Esophagus (tissue), 2 donors: Measurements from ENCODE around the gene GNAL. TPM values are rescaled to one million over a fixed set of nuclear protein-coding genes. Genes with fewer than 3 reads are reported as not detected.

ENCODE experiments used
- H3K27ac ChIP-seq, 2 donors: one replicate each; pipeline ENCODE4 v1.5.1; 2013; ENCODE audit warnings: low read depth in 2 of 2, mild to moderate bottlenecking in 2 of 2, inconsistent platforms in 1 of 2, low read length in 1 of 2, moderate library complexity in 1 of 2
- H3K27me3 ChIP-seq, 2 donors: one replicate each; pipeline ENCODE4 v1.6.1; 2013; ENCODE audit warnings: low read length in 2 of 2, control low read depth in 1 of 2, mild to moderate bottlenecking in 1 of 2; ENCODE audit not compliant: insufficient read depth in 2 of 2, control insufficient read depth in 1 of 2
- H3K36me3 ChIP-seq, 2 donors: one replicate each; pipeline ENCODE4 v1.6.1; 2013; ENCODE audit warnings: low read length in 1 of 2; ENCODE audit not compliant: control insufficient read depth in 2 of 2, insufficient read depth in 2 of 2
- H3K4me1 ChIP-seq, 2 donors: one replicate each; pipeline ENCODE4 v1.6.1; 2013; ENCODE audit warnings: low read length in 1 of 2; ENCODE audit not compliant: control insufficient read depth in 2 of 2, insufficient read depth in 2 of 2
- H3K4me3 ChIP-seq, 2 donors: one replicate each; pipeline ENCODE4 v1.5.1; 2013; ENCODE audit warnings: low read length in 2 of 2, mild to moderate bottlenecking in 2 of 2, low read depth in 1 of 2, moderate library complexity in 1 of 2
- H3K9me3 ChIP-seq, 2 donors: one replicate each; pipeline ENCODE4 v1.6.1; 2013; ENCODE audit warnings: mild to moderate bottlenecking in 2 of 2, low read depth in 1 of 2, low read length in 1 of 2, moderate library complexity in 1 of 2; ENCODE audit not compliant: control insufficient read depth in 2 of 2, insufficient read depth in 1 of 2
- WGBS, 2 donors: extraction: QIAGEN DNeasy Blood & Tissue Kit; methylation state at CpG; one replicate each; pipeline ENCODE4 v1.1.7; 2013; 5-methylcytosine and 5-hydroxymethylcytosine counted together
- polyA plus RNA-seq, 2 donors: library from polyadenylated mRNA; stranded (reverse); fragments of 200-250 nt; gene quantifications; one replicate each; pipeline ENCODE4 v1.2.3, GENCODE V29; 2013
- donor health status: healthy with polysubstance abuse.
- donor health status: Bipolar disorder and iron deficiency.

Gene GNAL
- polyA plus RNA-seq, 2 donors: 1.6 to 2.1 TPM

DNA sequence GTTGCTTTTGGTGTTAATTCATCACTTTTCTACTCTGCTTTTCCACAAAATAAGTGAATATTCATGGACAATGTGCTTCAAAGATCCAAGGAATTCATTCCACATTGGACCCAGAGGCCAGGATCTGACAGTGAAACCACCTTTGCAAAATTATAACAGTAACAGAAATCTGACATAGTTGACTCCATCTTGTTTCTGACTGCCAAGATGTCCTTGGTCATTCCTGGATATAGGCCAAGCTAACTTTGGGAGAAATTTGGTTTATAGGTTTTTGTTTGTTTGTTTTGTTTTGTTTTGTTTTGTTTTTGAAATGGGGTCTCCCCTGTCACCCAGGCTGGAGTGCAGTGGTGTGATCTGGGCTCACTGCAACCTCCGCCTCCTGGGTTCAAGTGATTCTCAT is 208.7 kb downstream of the GNAL start:
- Histone ChIP-seq H3K4me1 (peaks cover 0 to 3% of the 10 kb centered on the region in 2 donors), H3K4me3 (no peak overlapping the region), H3K27ac (no peak overlapping the region), H3K27me3 (no peaks in the 10 kb centered on the region), H3K9me3 (no peaks in the 10 kb centered on the region), H3K36me3 (peaks cover 0 to 15% of the 10 kb centered on the region in 2 donors)
- 94 to 100% methylated on average over 1 of the region's 1 CpG for WGBS, 2 donors

GRCh38 chr18:11899063-11899462 is 210.0 kb downstream of the GNAL start:
- Histone ChIP-seq H3K27me3 (no peaks in the 10 kb centered on the region), H3K4me3 (no peak overlapping the region), H3K4me1 (peaks cover 0 to 4% of the 10 kb centered on the region in 2 donors), H3K27ac (no peak overlapping the region), H3K9me3 (no peaks in the 10 kb centered on the region), H3K36me3 (peaks cover 0 to 16% of the 10 kb centered on the region in 2 donors)
- WGBS, 2 donors: 82 to 87% methylated on average over 3 of the region's 3 CpGs

DNA sequence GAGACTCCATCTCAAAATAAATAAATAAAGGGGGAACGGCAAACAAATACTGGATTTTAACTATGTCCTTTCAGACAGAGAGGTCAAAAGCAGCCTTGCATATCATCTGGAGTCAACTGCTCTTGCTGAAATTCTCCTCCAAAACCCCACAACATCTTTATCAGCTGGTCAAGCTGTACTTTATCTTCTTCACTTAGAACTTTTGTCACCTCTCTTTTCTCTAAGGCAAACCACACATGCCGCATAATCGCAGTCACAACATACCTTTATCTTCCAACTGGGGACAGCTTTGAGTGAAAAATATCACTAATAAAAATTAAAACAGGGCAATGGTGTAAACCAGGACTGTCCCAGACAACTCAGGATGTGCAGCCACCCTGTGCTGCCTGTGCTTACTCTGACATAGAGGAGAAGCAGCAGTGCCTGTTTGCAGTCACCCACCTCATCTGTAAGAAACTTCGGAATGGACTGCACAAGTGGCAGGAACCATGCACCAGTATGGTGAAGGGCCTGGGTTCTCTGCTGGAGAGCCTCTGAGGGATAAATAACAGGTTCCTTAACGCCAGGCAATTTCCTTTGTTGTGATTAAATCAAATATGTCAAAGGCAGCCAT is 212.9 kb downstream of the GNAL start:
- Histone ChIP-seq H3K36me3 (peaks cover 0 to 12% of the 10 kb centered on the region in 2 donors), H3K27ac (no peak overlapping the region)

GRCh38 chr18:11902522-11903292 is 213.6 kb downstream of the GNAL start:
- Histone ChIP-seq H3K27me3 (no peaks in the 10 kb centered on the region), H3K9me3 (no peaks in the 10 kb centered on the region), H3K4me1 (peaks cover 0 to 4% of the 10 kb centered on the region in 2 donors), H3K4me3 (no peak overlapping the region), H3K36me3 (peaks cover 0 to 12% of the 10 kb centered on the region in 2 donors), H3K27ac (no peak overlapping the region)
- 70 to 74% methylated on average over 7 of the region's 7 CpGs for WGBS, 2 donors

More for the DNA sequence above, 212.9 kb downstream of the GNAL start:
- WGBS, 2 donors: 84 to 86% methylated on average over 5 of the region's 5 CpGs
- Histone ChIP-seq H3K4me3 (no peak overlapping the region), H3K4me1 (peaks cover 0 to 4% of the 10 kb centered on the region in 2 donors), H3K27me3 (no peaks in the 10 kb centered on the region), H3K9me3 (no peaks in the 10 kb centered on the region)

- WGBS, 2 donors: 79 to 89% methylated on average over 4 of the region's 4 CpGs
- peaks cover 0 to 10% of the 10 kb centered on the region in 2 donors for H3K36me3 ChIP-seq
- H3K4me1 ChIP-seq: peaks cover 0 to 4% of the 10 kb centered on the region in 2 donors
- H3K4me3 ChIP-seq: no peak overlapping the region
- no peaks in the 10 kb centered on the region for H3K27me3 ChIP-seq
- no peak overlapping the region for H3K27ac ChIP-seq
- no peaks in the 10 kb centered on the region for H3K9me3 ChIP-seq
Measured at GRCh38 chr18:11905613-11906012, 216.5 kb downstream of the GNAL start.

DNA sequence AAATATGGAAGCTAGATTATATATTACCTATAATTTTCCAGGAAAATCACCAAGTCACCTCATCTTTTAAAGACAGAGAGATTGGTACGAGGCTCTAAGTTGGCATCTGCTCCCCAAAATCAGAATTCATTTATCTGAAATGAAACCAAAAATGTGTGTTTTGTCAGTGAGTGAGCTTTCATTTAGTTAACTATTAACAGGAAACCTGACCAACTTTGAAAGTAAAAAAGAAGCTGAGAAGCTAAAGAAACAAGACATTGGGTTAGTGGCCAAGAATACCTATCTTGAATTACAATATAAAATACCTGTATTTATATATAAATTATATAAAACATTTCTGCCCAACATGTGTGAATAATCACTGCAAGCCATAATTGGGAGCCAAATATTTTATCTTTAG is 217.1 kb downstream of the GNAL start:
- 79 to 92% methylated on average over 1 of the region's 1 CpG for WGBS, 2 donors
- Histone ChIP-seq H3K36me3 (peaks cover 0 to 10% of the 10 kb centered on the region in 2 donors), H3K27ac (no peak overlapping the region), H3K4me3 (no peak overlapping the region), H3K4me1 (peaks cover 0 to 4% of the 10 kb centered on the region in 2 donors), H3K9me3 (no peaks in the 10 kb centered on the region), H3K27me3 (no peaks in the 10 kb centered on the region)

DNA sequence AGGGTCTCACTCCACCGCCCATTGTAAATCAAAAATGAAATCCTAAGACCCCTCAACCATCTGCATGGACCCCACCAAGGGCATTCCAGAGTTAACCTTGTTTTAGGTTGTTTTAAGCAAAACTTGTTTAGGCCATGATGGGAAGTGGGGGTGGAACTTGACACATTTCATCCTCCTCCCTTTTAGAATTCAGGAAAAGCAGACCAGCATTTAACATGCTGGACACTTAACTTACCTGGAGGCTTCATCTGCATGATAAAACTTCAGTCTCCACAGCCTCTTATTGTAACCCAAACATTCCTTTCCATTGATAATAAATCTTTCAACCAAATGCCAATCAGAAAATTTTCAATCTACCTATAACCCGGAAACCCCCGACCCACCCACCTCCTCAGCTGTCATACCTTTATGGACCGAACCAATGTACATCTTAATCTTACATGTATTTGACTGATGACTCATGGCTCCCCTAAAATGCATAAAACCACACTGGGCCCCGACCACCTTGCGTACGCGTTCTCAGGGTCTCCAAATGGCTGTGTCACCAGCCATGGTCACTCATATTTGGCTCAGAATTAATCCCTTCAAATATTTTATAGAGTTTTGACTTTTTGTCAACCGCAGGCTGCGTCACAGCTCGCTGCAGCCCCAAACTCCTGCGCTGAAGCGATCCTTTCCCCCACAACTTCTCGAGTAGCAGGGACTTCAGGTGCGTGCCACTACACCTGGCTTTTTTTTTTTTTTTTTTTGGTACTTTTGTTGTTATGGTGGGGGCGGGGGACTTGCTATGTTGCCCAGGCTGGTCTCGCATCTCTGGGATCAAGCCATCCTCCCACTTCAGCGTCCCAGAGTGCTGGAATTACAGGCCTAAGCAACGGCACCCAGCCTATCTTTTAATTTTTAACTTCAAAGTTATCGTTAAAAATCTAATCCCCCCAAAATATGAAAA is 218.1 kb downstream of the GNAL start:
- 59 to 64% methylated on average over 20 of the region's 20 CpGs for WGBS, 2 donors
- Histone ChIP-seq H3K4me3 (peak overlapping the region; percentile 7 to 68), H3K27ac (no peak overlapping the region), H3K9me3 (no peaks in the 10 kb centered on the region), H3K36me3 (peaks cover 0 to 10% of the 10 kb centered on the region in 2 donors), H3K4me1 (peaks cover 0 to 4% of the 10 kb centered on the region in 2 donors), H3K27me3 (no peaks in the 10 kb centered on the region)

DNA sequence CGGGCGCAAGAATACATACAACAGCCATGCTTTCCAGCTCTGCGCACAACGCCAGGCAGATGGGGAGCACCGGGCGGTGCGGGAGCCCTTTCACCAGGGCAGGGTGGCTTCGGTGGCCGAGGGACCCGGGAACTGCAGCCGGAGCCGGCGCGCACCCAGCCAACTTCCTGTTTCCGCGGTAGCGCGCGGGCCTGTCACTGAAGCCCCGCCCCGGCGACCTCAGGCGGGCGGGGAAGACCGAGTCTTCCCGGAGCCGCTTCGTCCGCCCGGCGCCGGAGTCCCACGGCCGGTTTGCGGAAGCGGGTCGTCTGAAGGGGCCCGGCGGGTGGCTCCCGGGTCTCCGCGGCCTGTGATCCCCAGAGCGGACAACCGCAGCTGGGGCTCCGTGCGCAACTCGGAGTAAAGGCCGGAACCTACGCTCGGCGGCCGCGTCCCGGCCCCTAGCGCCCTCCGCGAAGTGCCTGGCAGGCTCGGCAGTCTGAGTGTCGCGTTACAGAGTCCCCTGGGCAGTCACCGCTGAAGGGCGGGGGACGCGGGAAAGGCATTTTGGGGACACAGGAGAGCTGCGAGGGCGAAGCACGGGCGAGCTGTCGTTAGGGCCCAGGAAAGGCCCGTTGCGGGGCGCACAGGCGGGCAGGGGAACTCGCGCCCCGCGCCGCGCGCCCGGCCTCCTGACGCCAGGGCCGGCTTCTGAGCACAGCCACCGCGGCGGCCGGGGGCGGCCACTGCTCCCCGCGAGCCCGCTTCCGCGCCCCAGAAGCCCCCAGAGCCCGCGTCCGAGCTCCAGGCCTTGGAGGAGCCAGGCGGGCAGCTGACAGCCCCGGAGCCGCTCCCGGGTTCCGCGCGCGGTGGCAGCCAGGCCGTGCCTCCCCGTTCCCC is 219.4 kb downstream of the GNAL start, which contains the start of gene MPPE1:
Gene MPPE1 (minus strand): TSS at position 136 of the 879 bp plus-strand sequence. CDS start 11,053 bp downstream, outside the sequence.
- no peaks in the 10 kb centered on the region for H3K9me3 ChIP-seq
- H3K27me3 ChIP-seq: no peaks in the 10 kb centered on the region
- WGBS, 2 donors: 0% methylated on average over 92 to 106 of the region's 106 CpGs
- H3K27ac ChIP-seq: peak within 1 kb of the TSS; percentile 97 to 100
- peak within 1 kb of the TSS; percentile 68 to 97 for H3K4me3 ChIP-seq
- H3K4me1 ChIP-seq: no peaks in the 10 kb centered on the region
- H3K36me3 ChIP-seq: no peaks in the 10 kb centered on the region
